Measurements from ENCODE around the gene DCHS2.

DCHS2 gene

GRCh38 chr4:154516318-154517029 lies 24.9 kb upstream of the DCHS2 start:
- H3K27ac ChIP-seq (ENCODE audit: low read depth, low read length) = no peak overlapping the region
- H3K4me3 ChIP-seq (ENCODE audit: low read depth, low read length) = no peak overlapping the region
- no peaks in the 10 kb centered on the region for H3K27me3 ChIP-seq (ENCODE audit: control insufficient read depth, insufficient read depth, low read length)
- no peaks in the 10 kb centered on the region for H3K9me3 ChIP-seq (ENCODE audit: control insufficient read depth, insufficient read depth, low read depth, low read length)
- H3K9ac ChIP-seq (ENCODE audit: low read length) = no peak overlapping the region
- H3K36me3 ChIP-seq (ENCODE audit: control insufficient read depth, insufficient read depth, low read length) = no peaks in the 10 kb centered on the region
- H3K4me1 ChIP-seq (ENCODE audit: control insufficient read depth, insufficient read depth, low read length) = no peaks in the 10 kb centered on the region

GRCh38 chr4:154511981-154512380 lies 20.4 kb upstream of the DCHS2 start:
- Histone ChIP-seq H3K4me1 (ENCODE audit: control insufficient read depth, insufficient read depth, low read length) (no peaks in the 10 kb centered on the region), H3K27ac (ENCODE audit: low read depth, low read length) (no peak overlapping the region), H3K4me3 (ENCODE audit: low read depth, low read length) (no peak overlapping the region), H3K9me3 (ENCODE audit: control insufficient read depth, insufficient read depth, low read depth, low read length) (no peaks in the 10 kb centered on the region), H3K27me3 (ENCODE audit: control insufficient read depth, insufficient read depth, low read length) (no peaks in the 10 kb centered on the region), H3K36me3 (ENCODE audit: control insufficient read depth, insufficient read depth, low read length) (no peaks in the 10 kb centered on the region), H3K9ac (ENCODE audit: low read length) (no peak overlapping the region)

GRCh38 chr4:154511548-154511947 lies 19.9 kb upstream of the DCHS2 start:
- H3K9ac ChIP-seq (ENCODE audit: low read length) = no peak overlapping the region
- no peak overlapping the region for H3K4me3 ChIP-seq (ENCODE audit: low read depth, low read length)
- H3K27ac ChIP-seq (ENCODE audit: low read depth, low read length) = no peak overlapping the region
- no peaks in the 10 kb centered on the region for H3K36me3 ChIP-seq (ENCODE audit: control insufficient read depth, insufficient read depth, low read length)
- H3K9me3 ChIP-seq (ENCODE audit: control insufficient read depth, insufficient read depth, low read depth, low read length) = no peaks in the 10 kb centered on the region
- no peaks in the 10 kb centered on the region for H3K27me3 ChIP-seq (ENCODE audit: control insufficient read depth, insufficient read depth, low read length)
- no peaks in the 10 kb centered on the region for H3K4me1 ChIP-seq (ENCODE audit: control insufficient read depth, insufficient read depth, low read length)

- Histone ChIP-seq H3K9me3 (ENCODE audit: control insufficient read depth, insufficient read depth, low read depth, low read length) (no peaks in the 10 kb centered on the region), H3K9ac (ENCODE audit: low read length) (no peak overlapping the region), H3K27ac (ENCODE audit: low read depth, low read length) (no peak overlapping the region)
Observed at GRCh38 chr4:154507156-154507555, 15.6 kb upstream of the DCHS2 start.

GRCh38 chr4:154506253-154506652 lies 14.7 kb upstream of the DCHS2 start:
- H3K27me3 ChIP-seq (ENCODE audit: control insufficient read depth, insufficient read depth, low read length) = no peaks in the 10 kb centered on the region
- H3K27ac ChIP-seq (ENCODE audit: low read depth, low read length) = no peak overlapping the region
- no peaks in the 10 kb centered on the region for H3K9me3 ChIP-seq (ENCODE audit: control insufficient read depth, insufficient read depth, low read depth, low read length)
- no peak overlapping the region for H3K4me3 ChIP-seq (ENCODE audit: low read depth, low read length)
- H3K4me1 ChIP-seq (ENCODE audit: control insufficient read depth, insufficient read depth, low read length) = no peaks in the 10 kb centered on the region
- H3K36me3 ChIP-seq (ENCODE audit: control insufficient read depth, insufficient read depth, low read length) = no peaks in the 10 kb centered on the region
- no peak overlapping the region for H3K9ac ChIP-seq (ENCODE audit: low read length)

More at GRCh38 chr4:154507156-154507555, 15.6 kb upstream of the DCHS2 start:
- H3K4me3 ChIP-seq (ENCODE audit: low read depth, low read length) = no peak overlapping the region
- no peaks in the 10 kb centered on the region for H3K36me3 ChIP-seq (ENCODE audit: control insufficient read depth, insufficient read depth, low read length)
- H3K27me3 ChIP-seq (ENCODE audit: control insufficient read depth, insufficient read depth, low read length) = no peaks in the 10 kb centered on the region
- no peaks in the 10 kb centered on the region for H3K4me1 ChIP-seq (ENCODE audit: control insufficient read depth, insufficient read depth, low read length)

- no peak overlapping the region for H3K9ac ChIP-seq (ENCODE audit: low read length)
- H3K27ac ChIP-seq (ENCODE audit: low read depth, low read length) = no peak overlapping the region
- H3K36me3 ChIP-seq (ENCODE audit: control insufficient read depth, insufficient read depth, low read length) = no peaks in the 10 kb centered on the region
- H3K4me3 ChIP-seq (ENCODE audit: low read depth, low read length) = no peak overlapping the region
- H3K27me3 ChIP-seq (ENCODE audit: control insufficient read depth, insufficient read depth, low read length) = no peaks in the 10 kb centered on the region; the same call in 1 of the 2 replicates
- H3K4me1 ChIP-seq (ENCODE audit: control insufficient read depth, insufficient read depth, low read length) = no peaks in the 10 kb centered on the region
- no peaks in the 10 kb centered on the region for H3K9me3 ChIP-seq (ENCODE audit: control insufficient read depth, insufficient read depth, low read depth, low read length)
Observed at GRCh38 chr4:154503598-154503997, 12.0 kb upstream of the DCHS2 start.

- Histone ChIP-seq H3K9me3 (ENCODE audit: control insufficient read depth, insufficient read depth, low read depth, low read length) (no peaks in the 10 kb centered on the region), H3K9ac (ENCODE audit: low read length) (no peak overlapping the region), H3K36me3 (ENCODE audit: control insufficient read depth, insufficient read depth, low read length) (no peaks in the 10 kb centered on the region), H3K27ac (ENCODE audit: low read depth, low read length) (no peak overlapping the region), H3K4me3 (ENCODE audit: low read depth, low read length) (no peak overlapping the region), H3K27me3 (ENCODE audit: control insufficient read depth, insufficient read depth, low read length) (no peaks in the 10 kb centered on the region; the same call in 1 of the 2 replicates), H3K4me1 (ENCODE audit: control insufficient read depth, insufficient read depth, low read length) (no peaks in the 10 kb centered on the region)
Observed at GRCh38 chr4:154502111-154502510, 10.5 kb upstream of the DCHS2 start.

- no peaks in the 10 kb centered on the region for H3K9me3 ChIP-seq (ENCODE audit: control insufficient read depth, insufficient read depth, low read depth, low read length)
- no peaks in the 10 kb centered on the region for H3K36me3 ChIP-seq (ENCODE audit: control insufficient read depth, insufficient read depth, low read length)
- no peak overlapping the region for H3K9ac ChIP-seq (ENCODE audit: low read length)
- H3K27ac ChIP-seq (ENCODE audit: low read depth, low read length) = no peak overlapping the region
- H3K4me3 ChIP-seq (ENCODE audit: low read depth, low read length) = no peak overlapping the region
- H3K4me1 ChIP-seq (ENCODE audit: control insufficient read depth, insufficient read depth, low read length) = no peaks in the 10 kb centered on the region
- peaks cover 16% of the 10 kb centered on the region for H3K27me3 ChIP-seq (ENCODE audit: control insufficient read depth, insufficient read depth, low read length)
Observed at GRCh38 chr4:154497889-154498288, 6.3 kb upstream of the DCHS2 start.

GRCh38 chr4:154495867-154496266 lies 4.3 kb upstream of the DCHS2 start:
- H3K27ac ChIP-seq (ENCODE audit: low read depth, low read length) = no peak overlapping the region
- no peak overlapping the region for H3K4me3 ChIP-seq (ENCODE audit: low read depth, low read length)
- no peaks in the 10 kb centered on the region for H3K36me3 ChIP-seq (ENCODE audit: control insufficient read depth, insufficient read depth, low read length)
- no peaks in the 10 kb centered on the region for H3K4me1 ChIP-seq (ENCODE audit: control insufficient read depth, insufficient read depth, low read length)
- H3K9ac ChIP-seq (ENCODE audit: low read length) = no peak overlapping the region
- H3K27me3 ChIP-seq (ENCODE audit: control insufficient read depth, insufficient read depth, low read length) = peaks cover 36% of the 10 kb centered on the region
- no peaks in the 10 kb centered on the region for H3K9me3 ChIP-seq (ENCODE audit: control insufficient read depth, insufficient read depth, low read depth, low read length)

- Histone ChIP-seq H3K36me3 (ENCODE audit: control insufficient read depth, insufficient read depth, low read length) (no peaks in the 10 kb centered on the region), H3K4me1 (ENCODE audit: control insufficient read depth, insufficient read depth, low read length) (no peaks in the 10 kb centered on the region), H3K27me3 (ENCODE audit: control insufficient read depth, insufficient read depth, low read length) (peaks cover 72% of the 10 kb centered on the region), H3K9ac (ENCODE audit: low read length) (no peak overlapping the region), H3K27ac (ENCODE audit: low read depth, low read length) (no peak overlapping the region), H3K9me3 (ENCODE audit: control insufficient read depth, insufficient read depth, low read depth, low read length) (no peaks in the 10 kb centered on the region), H3K4me3 (ENCODE audit: low read depth, low read length) (peak overlapping the region; percentile 59)
Observed at GRCh38 chr4:154492288-154492687, 689 bp upstream of the DCHS2 start.

- Histone ChIP-seq H3K9ac (ENCODE audit: low read length) (no peak overlapping the region), H3K4me1 (ENCODE audit: control insufficient read depth, insufficient read depth, low read length) (no peaks in the 10 kb centered on the region), H3K9me3 (ENCODE audit: control insufficient read depth, insufficient read depth, low read depth, low read length) (no peaks in the 10 kb centered on the region), H3K27me3 (ENCODE audit: control insufficient read depth, insufficient read depth, low read length) (peaks cover 87% of the 10 kb centered on the region), H3K27ac (ENCODE audit: low read depth, low read length) (no peak overlapping the region), H3K36me3 (ENCODE audit: control insufficient read depth, insufficient read depth, low read length) (no peaks in the 10 kb centered on the region), H3K4me3 (ENCODE audit: low read depth, low read length) (peak overlapping the region; percentile 59)
Observed at GRCh38 chr4:154490583-154491340, 837 bp downstream of the DCHS2 start.
